ENCODE data around the gene HIVEP3.

DNA sequence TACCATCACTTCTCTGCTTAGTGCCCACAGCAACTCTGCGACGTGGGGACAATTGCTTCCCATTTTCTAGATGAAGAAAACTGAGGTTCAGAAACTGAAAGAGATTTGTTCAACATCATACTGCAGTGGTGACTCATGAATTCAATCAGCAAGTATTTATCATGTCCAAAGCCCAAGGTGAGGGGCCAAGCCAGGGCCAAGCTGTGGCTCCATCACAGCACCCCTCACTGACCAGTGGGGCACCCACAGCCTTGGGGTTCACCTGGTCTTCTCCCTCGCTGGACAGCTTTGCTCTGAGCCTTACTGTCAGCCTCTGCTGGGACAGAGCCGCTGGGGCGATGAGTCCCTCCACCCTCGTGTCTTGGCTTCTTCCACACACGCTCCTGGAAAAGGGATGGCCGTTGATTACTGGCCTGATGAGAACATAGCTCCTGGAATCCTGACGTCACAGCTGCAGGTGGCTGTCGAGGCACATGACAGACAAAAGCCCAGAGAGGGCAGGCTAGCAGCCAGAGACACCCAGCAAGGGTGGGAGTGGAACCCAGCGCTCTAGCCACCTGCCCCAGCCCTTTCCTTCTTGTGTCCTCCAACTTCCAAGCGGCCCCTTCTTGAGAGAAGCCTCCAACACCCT is 440.5 kb downstream of the HIVEP3 start:
- TF ChIP-seq, protein P1, sequence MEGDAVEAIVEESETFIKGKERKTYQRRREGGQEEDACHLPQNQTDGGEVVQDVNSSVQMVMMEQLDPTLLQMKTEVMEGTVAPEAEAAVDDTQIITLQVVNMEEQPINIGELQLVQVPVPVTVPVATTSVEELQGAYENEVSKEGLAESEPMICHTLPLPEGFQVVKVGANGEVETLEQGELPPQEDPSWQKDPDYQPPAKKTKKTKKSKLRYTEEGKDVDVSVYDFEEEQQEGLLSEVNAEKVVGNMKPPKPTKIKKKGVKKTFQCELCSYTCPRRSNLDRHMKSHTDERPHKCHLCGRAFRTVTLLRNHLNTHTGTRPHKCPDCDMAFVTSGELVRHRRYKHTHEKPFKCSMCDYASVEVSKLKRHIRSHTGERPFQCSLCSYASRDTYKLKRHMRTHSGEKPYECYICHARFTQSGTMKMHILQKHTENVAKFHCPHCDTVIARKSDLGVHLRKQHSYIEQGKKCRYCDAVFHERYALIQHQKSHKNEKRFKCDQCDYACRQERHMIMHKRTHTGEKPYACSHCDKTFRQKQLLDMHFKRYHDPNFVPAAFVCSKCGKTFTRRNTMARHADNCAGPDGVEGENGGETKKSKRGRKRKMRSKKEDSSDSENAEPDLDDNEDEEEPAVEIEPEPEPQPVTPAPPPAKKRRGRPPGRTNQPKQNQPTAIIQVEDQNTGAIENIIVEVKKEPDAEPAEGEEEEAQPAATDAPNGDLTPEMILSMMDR (IDR thresholded peaks at IDR 0.05; ENCODE audit: insufficient read depth, low read length), result no peak
- TF ChIP-seq SPI1 (IDR thresholded peaks at IDR 0.05; ENCODE audit: borderline replicate concordance, low read depth) (no peak), POLR2AphosphoS5 (IDR thresholded peaks at IDR 0.05; ENCODE audit: low read depth) (no peak), GABPA (IDR thresholded peaks at IDR 0.05; ENCODE audit: low read depth) (no peak)
- TF ChIP-seq, protein P2, sequence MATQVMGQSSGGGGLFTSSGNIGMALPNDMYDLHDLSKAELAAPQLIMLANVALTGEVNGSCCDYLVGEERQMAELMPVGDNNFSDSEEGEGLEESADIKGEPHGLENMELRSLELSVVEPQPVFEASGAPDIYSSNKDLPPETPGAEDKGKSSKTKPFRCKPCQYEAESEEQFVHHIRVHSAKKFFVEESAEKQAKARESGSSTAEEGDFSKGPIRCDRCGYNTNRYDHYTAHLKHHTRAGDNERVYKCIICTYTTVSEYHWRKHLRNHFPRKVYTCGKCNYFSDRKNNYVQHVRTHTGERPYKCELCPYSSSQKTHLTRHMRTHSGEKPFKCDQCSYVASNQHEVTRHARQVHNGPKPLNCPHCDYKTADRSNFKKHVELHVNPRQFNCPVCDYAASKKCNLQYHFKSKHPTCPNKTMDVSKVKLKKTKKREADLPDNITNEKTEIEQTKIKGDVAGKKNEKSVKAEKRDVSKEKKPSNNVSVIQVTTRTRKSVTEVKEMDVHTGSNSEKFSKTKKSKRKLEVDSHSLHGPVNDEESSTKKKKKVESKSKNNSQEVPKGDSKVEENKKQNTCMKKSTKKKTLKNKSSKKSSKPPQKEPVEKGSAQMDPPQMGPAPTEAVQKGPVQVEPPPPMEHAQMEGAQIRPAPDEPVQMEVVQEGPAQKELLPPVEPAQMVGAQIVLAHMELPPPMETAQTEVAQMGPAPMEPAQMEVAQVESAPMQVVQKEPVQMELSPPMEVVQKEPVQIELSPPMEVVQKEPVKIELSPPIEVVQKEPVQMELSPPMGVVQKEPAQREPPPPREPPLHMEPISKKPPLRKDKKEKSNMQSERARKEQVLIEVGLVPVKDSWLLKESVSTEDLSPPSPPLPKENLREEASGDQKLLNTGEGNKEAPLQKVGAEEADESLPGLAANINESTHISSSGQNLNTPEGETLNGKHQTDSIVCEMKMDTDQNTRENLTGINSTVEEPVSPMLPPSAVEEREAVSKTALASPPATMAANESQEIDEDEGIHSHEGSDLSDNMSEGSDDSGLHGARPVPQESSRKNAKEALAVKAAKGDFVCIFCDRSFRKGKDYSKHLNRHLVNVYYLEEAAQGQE (IDR thresholded peaks at IDR 0.05; ENCODE audit: insufficient replicate concordance, low read depth), result no peak
